GM23248 (cell line): Measurements from ENCODE around the gene PARP8.

ENCODE experiments used
- EZH2 ChIP-seq: fragments of 200-600 bp; sonication (generic); IDR thresholded peaks from 2 replicates; pipeline ENCODE4 v1.6.1; 2018; ENCODE audit warnings: antibody characterized with exemption, mild to moderate bottlenecking; ENCODE audit not compliant: insufficient read depth, poor library complexity, severe bottlenecking
- EZH2phosphoT487 ChIP-seq: fragments of 200-600 bp; sonication (generic); IDR thresholded peaks from 2 replicates; pipeline ENCODE4 v1.6.1; 2018; ENCODE audit warnings: antibody characterized with exemption, moderate library complexity, mild to moderate bottlenecking, low read depth; ENCODE audit not compliant: insufficient read depth

- TF ChIP-seq EZH2phosphoT487 (no peak), EZH2 (no peak)
Observed at GRCh38 chr5:50717651-50718050, 51.2 kb downstream of the PARP8 start.
